Measurements from ENCODE around the gene MYO1D. TPM values are rescaled to one million over a fixed set of nuclear protein-coding genes. Genes with fewer than 3 reads are reported as not detected.

The MYO1D gene
- total RNA-seq, 1 experiment from 2014 or later, result 1.3 TPM

GRCh38 chr17:32713081-32713480 is 163.8 kb downstream of the MYO1D start:
- H3K9me3 ChIP-seq (ENCODE audit: control insufficient read depth, insufficient read depth, low read depth, low read length), result no peaks in the 10 kb centered on the region
- no TSS peak for BruUV-seq (replicated peaks)
- 0 out of 2 replicates have a peak, but pooled peaks cover 5% of the 10 kb centered on the region for H3K27me3 ChIP-seq (ENCODE audit: control insufficient read depth, insufficient read depth, low read length)
- intact Hi-C loops (cut with micrococcal nuclease; ENCODE audit: unreplicated experiment), result no loop called here
- H3K36me3 ChIP-seq (ENCODE audit: control insufficient read depth, insufficient read depth, low read length), result no peaks in the 10 kb centered on the region
- ChIA-PET CTCF (no interaction called here), POLR2A (no interaction called here)
- DNase-seq (ENCODE audit: low read depth, low spot score) (no peak), ATAC-seq (no peak)
- TF ChIP-seq CTCF (IDR thresholded peaks at IDR 0.05) (no peak), SIN3A (IDR thresholded peaks at IDR 0.05; ENCODE audit: borderline replicate concordance, insufficient read depth, low read depth, low read length) (no peak), REST (IDR thresholded peaks at IDR 0.05; ENCODE audit: insufficient read depth in 1 of 2, low read depth in 2 of 2, low read length in 1 of 2) (no peak), POLR2AphosphoS5 (IDR thresholded peaks at IDR 0.05; ENCODE audit: low read depth, low read length) (no peak), TCF7L2 (IDR thresholded peaks at IDR 0.05; ENCODE audit: low read depth, low read length) (no peak)
- no peaks in the 10 kb centered on the region for H3K4me1 ChIP-seq (ENCODE audit: control insufficient read depth, insufficient read depth, low read length)
- no peak overlapping the region for H3K4me3 ChIP-seq (ENCODE audit: low read depth in 2 of 2, low read length in 2 of 2)
- H3K27ac ChIP-seq (ENCODE audit: low read length), result no peak overlapping the region
- in situ Hi-C loops (cut with HindIII; ENCODE audit: low pct_unique_long_range_greater_than_20kb, low sequenced_read_pairs), result no loop called here

- Histone ChIP-seq H3K9me3 (ENCODE audit: control insufficient read depth, insufficient read depth, low read depth, low read length) (no peaks in the 10 kb centered on the region), H3K4me3 (ENCODE audit: low read depth in 2 of 2, low read length in 2 of 2) (no peak overlapping the region), H3K36me3 (ENCODE audit: control insufficient read depth, insufficient read depth, low read length) (no peaks in the 10 kb centered on the region), H3K27ac (ENCODE audit: low read length) (no peak overlapping the region), H3K4me1 (ENCODE audit: control insufficient read depth, insufficient read depth, low read length) (no peaks in the 10 kb centered on the region), H3K27me3 (ENCODE audit: control insufficient read depth, insufficient read depth, low read length) (0 out of 2 replicates have a peak, but pooled peaks cover 5% of the 10 kb centered on the region)
- BruUV-seq (replicated peaks), result no TSS peak
- POLR2A ChIA-PET, result no interaction called here
- CTCF ChIA-PET, result no interaction called here
- no peak for ATAC-seq
- DNase-seq (ENCODE audit: low read depth, low spot score), result no peak
- in situ Hi-C loops (cut with HindIII; ENCODE audit: low pct_unique_long_range_greater_than_20kb, low sequenced_read_pairs) (no loop called here), intact Hi-C loops (cut with micrococcal nuclease; ENCODE audit: unreplicated experiment) (no loop called here)
- TF ChIP-seq REST (IDR thresholded peaks at IDR 0.05; ENCODE audit: insufficient read depth in 1 of 2, low read depth in 2 of 2, low read length in 1 of 2), result no peak
- TF ChIP-seq CTCF (IDR thresholded peaks at IDR 0.05), result no peak
- TF ChIP-seq POLR2AphosphoS5 (IDR thresholded peaks at IDR 0.05; ENCODE audit: low read depth, low read length), result no peak
- no peak for TF ChIP-seq SIN3A (IDR thresholded peaks at IDR 0.05; ENCODE audit: borderline replicate concordance, insufficient read depth, low read depth, low read length)
- TF ChIP-seq TCF7L2 (IDR thresholded peaks at IDR 0.05; ENCODE audit: low read depth, low read length), result no peak
These were observed 167.4 kb downstream of the MYO1D start for GRCh38 chr17:32709562-32709961.

All from Panc1 (cell line).